H1 (cell line): ENCODE data around the gene RINT1. TPM values are rescaled to one million over a fixed set of nuclear protein-coding genes. Genes with fewer than 3 reads are reported as not detected.

Experiments used
- BRCA1 ChIP-seq: IDR thresholded peaks from 2 replicates; pipeline ENCODE4 v1.6.1; 2012; ENCODE audit warnings: low read depth, low read length, improper control_type of control experiment
- CHD1 ChIP-seq: IDR thresholded peaks from 2 replicates; pipeline ENCODE4 v1.6.1; 2012; ENCODE audit warnings: low read depth, low read length, improper control_type of control experiment
- JUN ChIP-seq: IDR thresholded peaks from 2 replicates; pipeline ENCODE4 v1.6.1; 2011; ENCODE audit warnings: low read depth, mild to moderate bottlenecking, improper control_type of control experiment, low read length
- KDM1A ChIP-seq: fragments of 200-600, 300-600 bp; sonication (generic); IDR thresholded peaks from 2 replicates; pipeline ENCODE4 v1.7.1; 2016; ENCODE audit warnings: mild to moderate bottlenecking, low read length, borderline replicate concordance
- RFX5 ChIP-seq: IDR thresholded peaks from 2 replicates; pipeline ENCODE4 v1.6.1; 2011; ENCODE audit warnings: low read depth, low read length, improper control_type of control experiment, borderline replicate concordance
- SIN3A ChIP-seq, 2 experiments: IDR thresholded peaks in 1 of 2; conservative IDR thresholded peaks in 1 of 2; 2 replicates each; pipeline ENCODE4 v1.6.1; 2011 to 2012; ENCODE audit warnings: low read length in 2 of 2, improper control_type of control experiment in 1 of 2, low read depth in 1 of 2, mild to moderate bottlenecking in 1 of 2
- SIRT6 ChIP-seq: IDR thresholded peaks from one replicate; pipeline ENCODE4 v1.7.1; 2012; ENCODE audit warnings: low read length, inconsistent platforms
- TAF1 ChIP-seq: IDR thresholded peaks from 2 replicates; pipeline ENCODE4 v1.6.1; 2011; ENCODE audit warnings: mild to moderate bottlenecking, low read depth, low read length
- ZNF274 ChIP-seq: IDR thresholded peaks from 2 replicates; pipeline ENCODE4 v1.7.0; 2012; ENCODE audit warnings: low read length, borderline replicate concordance; ENCODE audit errors: extremely low read depth
- polyA plus RNA-seq, 7 experiments: library from polyadenylated mRNA; depleted of rRNA in 3 of 7; stranded (reverse) in 5 of 7; unstranded in 2 of 7; fragments of >200 nt in 5 of 7; fragments of 200-250 nt in 2 of 7; gene quantifications; 1 replicate in 5 of 7; 2 replicates in 1 of 7; 4 replicates in 1 of 7; pipeline versions ENCODE4 v1.2.1 to v1.2.3, GENCODE V29; 2011 to 2013; ENCODE audit warnings: missing spikeins in 2 of 7, mixed read lengths in 2 of 7
- total RNA-seq: library from RNA; stranded (reverse); fragmentation: NEBNext Ultra II Directional; extraction: Animal tissue kit (Norgen Biotek cat#: 25700); gene quantifications from 2 replicates; pipeline ENCODE4 v1.2.1, GENCODE V29; 2021
- TF ChIP-seq, protein P1 (sequence below): IDR thresholded peaks from 2 replicates; pipeline ENCODE4 v1.6.1; 2011; ENCODE audit warnings: low read length, improper control_type of control experiment
- TF ChIP-seq, protein P2 (sequence below), 3 experiments: IDR thresholded peaks; 1 replicate in 2 of 3; 2 replicates in 1 of 3; pipeline versions ENCODE4 v1.5.1 to v1.6.1; 2011; ENCODE audit warnings: low read length in 3 of 3, mild to moderate bottlenecking in 3 of 3, inconsistent platforms in 2 of 3, low read depth in 1 of 3, moderate library complexity in 1 of 3; ENCODE audit not compliant: insufficient read depth in 1 of 3; ENCODE audit errors: control extremely low read depth in 1 of 3

Gene RINT1
- total and polyA plus RNA-seq, 2 of the 8 experiments (the other 6 are each of a cell fraction or from before 2014, with no cell fraction given), result 7.8 to 21.8 TPM

DNA sequence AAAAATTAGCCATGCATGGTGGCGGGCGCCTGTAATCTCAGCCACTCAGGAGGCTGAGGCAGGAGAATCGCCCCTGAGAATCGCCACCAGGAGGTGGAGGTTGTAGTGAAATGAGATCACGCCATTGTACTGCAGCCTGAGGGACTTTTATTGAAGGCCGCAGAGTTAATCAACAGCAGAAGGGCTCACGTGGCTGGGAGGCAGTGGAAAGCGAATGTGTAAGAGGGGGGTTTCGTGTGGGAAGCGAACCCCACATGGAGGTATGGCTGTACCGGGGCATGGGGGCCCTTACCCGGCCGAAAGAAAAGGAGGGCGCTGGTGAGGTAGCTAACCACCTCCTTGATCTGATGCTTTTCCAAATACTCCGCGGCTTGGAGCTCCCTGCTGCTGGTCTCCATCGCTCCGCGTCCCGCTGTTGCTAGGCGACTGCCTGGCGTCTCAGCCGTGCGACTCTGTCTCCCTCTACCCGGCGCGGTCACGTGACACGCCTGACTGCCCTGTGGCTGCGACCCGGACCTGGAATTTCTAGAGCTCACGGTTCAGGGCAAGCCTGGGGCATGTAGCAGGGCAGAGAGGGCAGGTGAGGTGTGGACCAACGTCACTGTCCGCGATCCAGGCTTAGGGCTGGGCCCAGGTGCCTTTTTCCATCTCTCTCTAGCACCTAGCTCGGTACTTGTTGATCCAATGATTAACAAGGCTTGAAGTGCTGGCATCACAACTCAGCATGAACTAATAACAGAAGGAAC, 49.2 kb downstream of the RINT1 start, which contains the start of gene EFCAB10 (continued):
- TF ChIP-seq, protein P1, sequence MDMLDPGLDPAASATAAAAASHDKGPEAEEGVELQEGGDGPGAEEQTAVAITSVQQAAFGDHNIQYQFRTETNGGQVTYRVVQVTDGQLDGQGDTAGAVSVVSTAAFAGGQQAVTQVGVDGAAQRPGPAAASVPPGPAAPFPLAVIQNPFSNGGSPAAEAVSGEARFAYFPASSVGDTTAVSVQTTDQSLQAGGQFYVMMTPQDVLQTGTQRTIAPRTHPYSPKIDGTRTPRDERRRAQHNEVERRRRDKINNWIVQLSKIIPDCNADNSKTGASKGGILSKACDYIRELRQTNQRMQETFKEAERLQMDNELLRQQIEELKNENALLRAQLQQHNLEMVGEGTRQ, result peak; percentile 98
- TF ChIP-seq SIN3A (conservative IDR thresholded peaks at IDR 0.05 in 1 of 2, IDR thresholded peaks at IDR 0.05 in 1 of 2; ENCODE audit: low read depth in 1 of 2, low read length in 2 of 2) (peak; percentile 95 to 99), TAF1 (peak; percentile 79), KDM1A (no peak), RFX5 (no peak), CHD1 (no peak), ZNF274 (no peak), BRCA1 (no peak), JUN (no peak), SIRT6 (no peak)
- TF ChIP-seq, protein P2, sequence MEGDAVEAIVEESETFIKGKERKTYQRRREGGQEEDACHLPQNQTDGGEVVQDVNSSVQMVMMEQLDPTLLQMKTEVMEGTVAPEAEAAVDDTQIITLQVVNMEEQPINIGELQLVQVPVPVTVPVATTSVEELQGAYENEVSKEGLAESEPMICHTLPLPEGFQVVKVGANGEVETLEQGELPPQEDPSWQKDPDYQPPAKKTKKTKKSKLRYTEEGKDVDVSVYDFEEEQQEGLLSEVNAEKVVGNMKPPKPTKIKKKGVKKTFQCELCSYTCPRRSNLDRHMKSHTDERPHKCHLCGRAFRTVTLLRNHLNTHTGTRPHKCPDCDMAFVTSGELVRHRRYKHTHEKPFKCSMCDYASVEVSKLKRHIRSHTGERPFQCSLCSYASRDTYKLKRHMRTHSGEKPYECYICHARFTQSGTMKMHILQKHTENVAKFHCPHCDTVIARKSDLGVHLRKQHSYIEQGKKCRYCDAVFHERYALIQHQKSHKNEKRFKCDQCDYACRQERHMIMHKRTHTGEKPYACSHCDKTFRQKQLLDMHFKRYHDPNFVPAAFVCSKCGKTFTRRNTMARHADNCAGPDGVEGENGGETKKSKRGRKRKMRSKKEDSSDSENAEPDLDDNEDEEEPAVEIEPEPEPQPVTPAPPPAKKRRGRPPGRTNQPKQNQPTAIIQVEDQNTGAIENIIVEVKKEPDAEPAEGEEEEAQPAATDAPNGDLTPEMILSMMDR (IDR thresholded peaks at IDR 0.05; ENCODE audit: control extremely low read depth in 1 of 3, insufficient read depth in 1 of 3, low read depth in 1 of 3, low read length in 3 of 3), result peak; percentile 3 to 17 (median 6); a peak in 3 of 4 replicates
